Activated CD4-positive, alpha-beta T cell treated with anti-CD3 and anti-CD28 coated beads for 4 hours (primary cell): ENCODE results near the gene MINPP1.

Source experiments
- DNase-seq, 2 donors: peaks; one replicate each; pipeline ENCODE4 v3.0.0-alpha.2; 2020

MINPP1 gene

GRCh38 chr10:87523731-87524130, 19.0 kb downstream of the MINPP1 start:
- no peak for DNase-seq

DNA sequence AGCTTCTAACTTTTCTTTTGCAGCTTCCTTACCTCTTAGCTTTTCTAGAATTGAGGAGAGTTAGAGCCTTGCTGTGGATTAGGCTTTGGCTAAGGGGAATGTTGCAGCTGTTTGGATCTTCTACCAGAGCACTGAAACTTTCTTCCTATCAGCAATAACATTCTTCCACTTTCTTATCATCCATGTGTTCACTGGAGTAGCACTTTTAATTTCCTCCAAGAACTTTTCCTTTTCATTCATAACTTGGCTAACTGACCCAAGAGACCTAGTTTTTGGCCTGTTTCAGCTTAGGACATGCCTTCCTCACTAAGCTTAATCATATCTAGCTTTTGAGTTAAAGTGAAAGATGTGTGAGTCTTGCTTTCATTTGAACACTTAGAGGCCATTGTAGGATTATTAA, 19.6 kb downstream of the MINPP1 start:
- DNase-seq: no peak

GRCh38 chr10:87531908-87532622, 27.4 kb downstream of the MINPP1 start:
- no peak for DNase-seq

- no peak for DNase-seq
Observed at GRCh38 chr10:87532696-87533095, 28.0 kb downstream of the MINPP1 start.

GRCh38 chr10:87534173-87534858, 29.6 kb downstream of the MINPP1 start:
- DNase-seq: no peak

- DNase-seq: no peak
Observed at GRCh38 chr10:87538092-87539015, 33.7 kb downstream of the MINPP1 start.

- no peak for DNase-seq
Observed at GRCh38 chr10:87541114-87541513, 36.4 kb downstream of the MINPP1 start.

GRCh38 chr10:87544721-87545120, 40.0 kb downstream of the MINPP1 start:
- no peak for DNase-seq

DNA sequence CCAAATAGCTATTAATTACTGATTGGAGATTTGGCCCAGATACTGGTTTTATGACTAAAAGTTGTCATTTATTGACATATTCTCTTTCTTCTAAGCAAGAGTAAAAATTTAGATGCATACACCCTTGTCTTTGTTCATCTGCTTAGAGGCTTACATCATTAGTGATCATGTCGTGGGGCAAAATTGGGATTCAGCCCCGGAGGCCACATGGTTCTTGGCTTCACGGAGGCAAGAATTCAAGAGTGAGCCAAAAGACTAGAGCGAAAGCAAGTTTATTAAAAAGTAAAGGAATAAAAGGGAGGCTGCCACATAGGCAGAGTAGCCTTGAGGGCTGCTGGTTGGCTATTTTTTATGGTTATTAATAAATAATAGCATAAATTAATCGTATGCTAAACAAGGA, 41.1 kb downstream of the MINPP1 start:
- DNase-seq: no peak

- no peak for DNase-seq
Observed at GRCh38 chr10:87546210-87546609, 41.5 kb downstream of the MINPP1 start.

GRCh38 chr10:87546971-87547413, 42.3 kb downstream of the MINPP1 start:
- DNase-seq: no peak

- no peak for DNase-seq
Observed at GRCh38 chr10:87547734-87548311, 43.1 kb downstream of the MINPP1 start.

DNA sequence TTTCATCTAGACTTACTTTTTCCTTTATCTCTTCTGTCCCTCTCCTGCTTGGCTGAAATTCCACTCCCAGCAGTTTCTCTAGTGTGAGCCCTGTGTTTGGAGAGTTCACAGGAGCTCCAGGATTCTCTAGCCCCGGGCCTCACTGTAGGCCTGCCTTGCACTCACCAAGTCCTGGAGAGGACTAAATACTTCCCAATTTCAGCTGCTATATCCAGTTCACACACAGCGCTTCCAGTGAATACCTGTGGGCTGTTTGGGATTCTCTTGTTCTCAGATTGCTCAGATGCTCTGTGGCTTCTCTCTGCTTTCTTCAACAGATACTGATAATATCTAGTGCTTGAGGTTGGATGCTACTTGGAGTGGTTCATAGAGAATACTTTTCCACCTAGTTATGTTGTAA, 46.0 kb downstream of the MINPP1 start:
- no peak for DNase-seq

DNA sequence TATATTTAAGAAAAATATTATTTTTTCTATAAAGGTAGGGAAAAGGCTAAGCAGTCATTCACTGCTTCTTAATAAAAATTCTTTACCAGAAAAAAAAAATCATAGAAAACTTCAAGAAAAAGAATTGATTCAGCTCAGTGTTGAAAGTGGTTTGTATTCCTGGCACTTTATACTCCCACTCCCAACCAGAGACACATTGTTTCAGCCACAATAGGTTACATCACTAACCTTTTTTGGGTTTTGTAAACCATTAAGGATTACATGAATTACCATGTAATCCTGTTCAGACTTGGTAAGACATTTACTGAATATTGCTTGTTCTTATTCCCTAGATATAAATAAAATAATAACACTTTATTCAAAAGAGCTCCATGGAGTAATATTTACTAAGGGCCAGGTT, 46.6 kb downstream of the MINPP1 start:
- DNase-seq: no peak

DNA sequence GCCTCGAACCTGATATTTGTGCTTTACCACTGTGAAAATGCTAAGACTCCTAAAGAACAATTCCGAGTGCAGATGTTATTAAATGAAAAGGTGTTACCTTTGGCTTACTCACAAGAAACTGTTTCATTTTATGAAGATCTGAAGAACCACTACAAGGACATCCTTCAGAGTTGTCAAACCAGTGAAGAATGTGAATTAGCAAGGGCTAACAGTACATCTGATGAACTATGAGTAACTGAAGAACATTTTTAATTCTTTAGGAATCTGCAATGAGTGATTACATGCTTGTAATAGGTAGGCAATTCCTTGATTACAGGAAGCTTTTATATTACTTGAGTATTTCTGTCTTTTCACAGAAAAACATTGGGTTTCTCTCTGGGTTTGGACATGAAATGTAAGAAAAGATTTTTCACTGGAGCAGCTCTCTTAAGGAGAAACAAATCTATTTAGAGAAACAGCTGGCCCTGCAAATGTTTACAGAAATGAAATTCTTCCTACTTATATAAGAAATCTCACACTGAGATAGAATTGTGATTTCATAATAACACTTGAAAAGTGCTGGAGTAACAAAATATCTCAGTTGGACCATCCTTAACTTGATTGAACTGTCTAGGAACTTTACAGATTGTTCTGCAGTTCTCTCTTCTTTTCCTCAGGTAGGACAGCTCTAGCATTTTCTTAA, 47.7 kb downstream of the MINPP1 start:
- DNase-seq: no peak

- DNase-seq: no peak
Observed at GRCh38 chr10:87557409-87557808, 52.7 kb downstream of the MINPP1 start.

- DNase-seq: no peak
Observed at GRCh38 chr10:87558333-87558732, 53.6 kb downstream of the MINPP1 start.

DNA sequence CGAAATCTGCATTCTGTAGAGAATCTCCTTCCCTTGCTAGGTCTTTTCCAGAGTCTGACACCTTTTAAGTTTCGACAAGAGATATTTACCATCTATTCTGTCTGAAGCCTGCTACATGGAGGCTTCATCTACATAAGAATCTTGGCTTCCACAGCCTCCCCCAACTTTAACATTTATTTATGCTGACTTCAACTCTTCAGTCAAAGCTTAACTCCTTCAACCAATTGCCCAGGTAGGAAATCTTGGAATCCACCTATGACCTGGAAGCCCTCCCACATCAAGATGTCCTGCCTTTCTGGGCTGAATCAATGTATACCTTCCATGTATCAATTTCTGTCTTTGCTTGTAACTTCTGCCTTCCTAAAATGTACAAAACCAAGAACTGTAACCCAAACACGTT, 54.7 kb downstream of the MINPP1 start:
- no peak for DNase-seq

- no peak for DNase-seq
Observed at GRCh38 chr10:87560495-87561129, 55.9 kb downstream of the MINPP1 start.

DNA sequence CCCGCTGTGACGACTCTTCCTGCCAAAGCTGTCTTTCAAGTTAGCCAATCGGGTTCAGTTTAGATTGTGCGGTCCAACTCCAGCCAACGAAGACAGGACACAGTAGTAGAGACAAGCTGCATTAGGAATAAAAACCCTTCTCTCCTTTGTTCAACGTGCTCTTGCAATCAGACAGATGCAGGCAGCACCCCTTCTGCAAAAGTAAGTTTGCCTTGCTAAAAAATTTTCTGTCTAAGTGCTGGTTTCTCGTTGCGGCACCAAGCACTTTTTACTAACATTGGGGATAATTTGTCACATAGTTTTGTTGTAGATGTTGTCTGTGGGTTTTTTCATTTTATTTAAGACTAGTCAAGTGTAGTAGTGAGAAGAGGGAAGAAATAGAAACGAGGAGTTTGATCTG, 58.1 kb downstream of the MINPP1 start:
- no peak for DNase-seq

DNA sequence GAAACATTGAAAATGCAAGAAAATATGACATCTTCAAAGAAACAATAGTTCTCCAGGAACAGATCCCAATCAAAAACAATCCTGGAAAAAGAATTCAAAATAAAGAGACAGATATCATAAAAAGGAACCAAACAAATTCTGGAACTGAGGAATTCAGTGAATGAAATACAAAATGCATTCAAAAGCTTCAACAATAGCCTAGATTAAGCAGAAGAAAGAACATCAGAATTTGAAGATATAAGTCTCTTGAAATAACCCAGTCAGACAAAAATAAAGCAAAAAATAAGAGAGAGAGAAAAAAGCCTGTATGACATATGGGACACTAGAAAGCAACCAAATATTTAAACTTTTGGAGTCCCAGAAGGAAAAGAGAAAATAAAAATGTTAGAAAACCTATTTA, 60.3 kb downstream of the MINPP1 start:
- DNase-seq: no peak

DNA sequence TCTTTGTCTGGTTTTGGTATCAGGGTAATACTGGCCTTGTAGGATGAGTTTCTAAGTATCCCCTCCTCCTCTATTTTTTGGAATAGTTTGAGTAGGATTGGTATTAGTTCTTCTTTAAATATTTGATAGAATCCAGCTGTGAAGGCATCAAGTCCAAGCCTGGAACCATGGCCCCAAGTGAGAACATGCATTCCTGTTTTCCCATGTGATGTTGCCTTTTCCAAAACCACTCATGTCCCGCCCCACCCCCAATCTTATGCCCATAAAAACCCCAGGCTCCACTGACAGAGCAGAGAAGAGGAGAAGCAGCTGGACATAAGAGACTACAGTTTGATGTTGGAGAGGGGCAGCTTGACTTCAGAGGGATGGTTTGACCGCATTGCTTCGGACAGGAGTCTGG, 71.2 kb downstream of the MINPP1 start:
- DNase-seq: no peak
